HG03378 (cell line): ENCODE data around the gene HECTD3.
"Not testable (repeated sequence)": the region's sequence is repeated elsewhere in the genome, so short reads cannot be mapped to it uniquely, and the experiment has no call there.

Experiments used
- ATAC-seq: cut with Tn5 transposase; IDR thresholded peaks from one replicate; pipeline ENCODE4 v1.9.1; 2021; ENCODE audit warnings: mild to moderate bottlenecking, moderate library complexity; ENCODE audit not compliant: unreplicated experiment

HECTD3 gene

GRCh38 chr1:45014321-45015028 is 3.4 kb upstream of the HECTD3 start:
- ATAC-seq, result no peak

GRCh38 chr1:45013551-45014209 is 2.6 kb upstream of the HECTD3 start:
- no peak for ATAC-seq

- ATAC-seq, result no peak
These were observed 1.6 kb upstream of the HECTD3 start for GRCh38 chr1:45012639-45013278.

- peak; percentile 56 for ATAC-seq
These were observed 914 bp upstream of the HECTD3 start, which contains the start of gene UROD for GRCh38 chr1:45011837-45012638. Gene UROD (plus strand): TSS chr1:45012254. CDS start chr1:45012266, 12 bp downstream.

GRCh38 chr1:45009956-45010854 is 919 bp downstream of the HECTD3 start:
- ATAC-seq, result no peak

- no peak for ATAC-seq
These were observed 1.7 kb downstream of the HECTD3 start for GRCh38 chr1:45009296-45009865.

- no peak for ATAC-seq
These were observed 2.6 kb downstream of the HECTD3 start for GRCh38 chr1:45008516-45008915.

GRCh38 chr1:45008076-45008475 is 3.0 kb downstream of the HECTD3 start:
- ATAC-seq, result no peak

GRCh38 chr1:45007311-45007710 is 3.8 kb downstream of the HECTD3 start:
- no peak for ATAC-seq

- ATAC-seq, result no peak
These were observed 5.4 kb downstream of the HECTD3 start for GRCh38 chr1:45005761-45006160.

- ATAC-seq, result no peak
These were observed 6.7 kb downstream of the HECTD3 start for GRCh38 chr1:45004281-45004920.

- ATAC-seq, result no peak
These were observed 7.4 kb downstream of the HECTD3 start for GRCh38 chr1:45003741-45004140.

- no peak for ATAC-seq
These were observed 8.2 kb downstream of the HECTD3 start for GRCh38 chr1:45002650-45003645.

- not testable (repeated sequence) for ATAC-seq
These were observed 9.5 kb downstream of the HECTD3 start for GRCh38 chr1:45001576-45001975.

- no peak for ATAC-seq
These were observed 10.1 kb downstream of the HECTD3 start for GRCh38 chr1:45001011-45001481.

- ATAC-seq, result no peak
These were observed 11.9 kb downstream of the HECTD3 start for GRCh38 chr1:44999232-44999631.

- no peak for ATAC-seq
These were observed 15.5 kb downstream of the HECTD3 start for GRCh38 chr1:44995467-44996238.
